WTC11 (cell line): ENCODE data around the gene FGG.

ENCODE experiments used
- CTCF ChIP-seq: fragments of 200-600 bp; IDR thresholded peaks from 2 replicates; pipeline ENCODE4 v1.8.0; 2022; ENCODE audit warnings: antibody characterized with exemption
- ZNF512 ChIP-seq: sonication (generic); formaldehyde crosslinking; IDR thresholded peaks from 2 replicates; pipeline ENCODE4 v1.8.1; 2022; ENCODE audit warnings: missing genetic modification reagents, borderline replicate concordance
- TF ChIP-seq, protein P1 (sequence below): sonication (generic); formaldehyde crosslinking; IDR thresholded peaks from 2 replicates; pipeline ENCODE4 v1.8.0; 2022; ENCODE audit warnings: mild to moderate bottlenecking, missing genetic modification reagents

GRCh38 chr4:154597798-154598774 is 14.4 kb downstream of the FGG start:
- TF ChIP-seq ZNF512 (CRISPR knock-in tag): no peak
- TF ChIP-seq CTCF: no peak
- TF ChIP-seq, protein P1, sequence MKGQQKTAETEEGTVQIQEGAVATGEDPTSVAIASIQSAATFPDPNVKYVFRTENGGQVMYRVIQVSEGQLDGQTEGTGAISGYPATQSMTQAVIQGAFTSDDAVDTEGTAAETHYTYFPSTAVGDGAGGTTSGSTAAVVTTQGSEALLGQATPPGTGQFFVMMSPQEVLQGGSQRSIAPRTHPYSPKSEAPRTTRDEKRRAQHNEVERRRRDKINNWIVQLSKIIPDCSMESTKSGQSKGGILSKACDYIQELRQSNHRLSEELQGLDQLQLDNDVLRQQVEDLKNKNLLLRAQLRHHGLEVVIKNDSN (CRISPR knock-in tag): no peak
